Adrenal gland (tissue), 5 donors: ENCODE data around the gene TENM4.

Source experiments
- CTCF ChIP-seq, 6 experiments: fragments of 450-650 bp in 4 of 6; fragments of 200-600 bp in 2 of 6; sonication (generic) in 1 of 6; IDR thresholded peaks; 1 replicate in 5 of 6; 2 replicates in 1 of 6; pipeline versions ENCODE4 v1.5.1 to v1.8.0; 2016 to 2021; ENCODE audit warnings: antibody characterized with exemption in 6 of 6, mild to moderate bottlenecking in 2 of 6, moderate library complexity in 1 of 6
- POLR2A ChIP-seq, 2 donors: fragments of 450-650 bp; IDR thresholded peaks; one replicate each; pipeline ENCODE4 v1.6.1; 2017; ENCODE audit warnings: antibody characterized with exemption in 2 of 2, mild to moderate bottlenecking in 2 of 2, moderate library complexity in 1 of 2
- donor health status: DM: no; HTN: no; CAD: no.

- TF ChIP-seq CTCF (IDR thresholded peaks at IDR 0.05) = no peak
- TF ChIP-seq POLR2A (IDR thresholded peaks at IDR 0.05) = no peak
These were observed 105.1 kb downstream of the TENM4 start for GRCh38 chr11:79335681-79336080.
